NCI-H2227 (cell line): ENCODE measurements around the gene ZNF292.
A peak's percentile ranks its signal among the peaks of the same experiment; 100 is the strongest.
"Not testable (repeated sequence)": the region's sequence is repeated elsewhere in the genome, so short reads cannot be mapped to it uniquely, and the experiment has no call there.

Source experiments
- DNase-seq: peaks from one replicate; lab custom pipeline; 2025; ENCODE audit not compliant: unreplicated experiment; lab: John Stamatoyannopoulos, UW

ZNF292 gene

DNA sequence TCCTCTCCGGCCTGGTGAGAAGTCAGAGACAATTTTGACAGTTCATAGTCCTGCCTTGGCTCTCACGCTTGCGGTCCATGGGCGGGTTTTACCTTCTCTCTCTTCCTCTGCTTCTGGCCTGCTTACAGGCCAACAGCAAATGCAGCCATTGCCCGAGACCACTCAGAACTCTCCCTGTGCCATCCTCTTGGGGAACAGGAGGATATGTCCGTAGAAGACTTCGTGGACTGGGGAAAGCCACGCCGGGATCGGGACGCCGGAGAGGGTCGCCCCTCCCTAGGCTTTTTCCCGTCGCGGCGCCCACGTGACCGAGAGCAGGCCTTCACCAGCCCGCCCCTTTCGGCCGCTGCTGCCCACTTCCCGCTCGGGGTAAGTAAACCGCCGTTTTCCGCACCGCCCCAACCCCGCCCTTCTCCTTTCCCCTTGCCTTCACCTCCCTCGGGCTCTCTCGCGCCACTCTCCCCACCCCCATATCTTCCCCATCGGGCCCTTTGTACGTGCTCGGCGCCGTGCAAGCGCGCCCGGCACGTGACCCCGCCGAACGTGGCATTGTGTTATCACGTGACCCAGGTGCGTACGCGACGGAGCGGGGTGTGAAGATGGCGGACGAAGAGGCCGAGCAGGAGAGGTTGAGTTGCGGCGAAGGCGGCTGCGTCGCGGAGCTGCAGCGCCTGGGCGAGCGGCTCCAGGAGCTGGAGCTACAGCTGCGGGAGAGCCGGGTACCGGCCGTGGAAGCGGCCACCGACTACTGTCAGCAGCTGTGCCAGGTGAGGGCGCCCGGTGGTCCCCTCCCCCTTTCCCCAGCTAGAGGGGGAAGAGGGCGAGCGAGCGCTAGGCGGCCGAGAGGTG is at the start of gene ZNF292:
Gene ZNF292 (plus strand): TSS at position 573 of the 849 bp plus-strand sequence. CDS start 27 bp downstream, at position 600.
- peak; percentile 97 for DNase-seq

DNA sequence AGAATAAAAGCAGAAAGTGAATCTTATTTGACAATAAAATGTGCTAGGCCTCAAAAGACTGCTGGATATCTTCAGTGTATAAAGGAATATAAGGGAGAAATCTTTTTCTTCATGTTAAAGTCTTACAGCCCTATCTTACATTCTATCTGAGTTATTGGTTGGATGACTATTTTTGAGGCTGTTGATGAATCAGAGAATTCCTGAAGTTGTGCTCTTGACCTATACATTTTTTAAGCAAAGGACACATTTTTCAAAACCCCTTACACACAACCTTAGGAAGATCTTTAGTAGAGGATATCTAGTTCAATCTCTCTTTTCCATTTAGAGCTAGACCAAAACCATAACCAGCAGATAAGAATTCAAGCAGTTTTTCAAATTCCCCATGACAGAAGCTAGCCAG is 49.5 kb upstream of the ZNF292 start:
- no peak for DNase-seq

DNA sequence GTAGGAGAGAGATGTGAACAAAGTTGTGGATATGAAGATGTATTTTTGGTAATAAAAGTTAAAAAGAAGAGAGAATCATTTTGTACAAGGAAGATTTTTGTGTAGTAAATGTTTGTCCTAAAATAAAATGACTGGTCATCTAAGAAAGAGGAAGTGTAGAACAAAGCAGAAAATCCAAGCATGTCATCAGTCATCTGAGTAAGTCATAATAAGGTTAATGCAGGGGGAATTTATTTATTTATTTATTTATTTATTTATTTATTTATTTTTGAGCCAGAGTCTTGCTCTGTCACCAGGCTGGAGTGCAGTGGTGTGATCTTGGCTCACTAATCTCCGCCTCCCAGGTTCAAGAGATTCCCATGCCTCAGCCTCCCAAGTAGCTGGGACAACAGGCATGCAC is 44.7 kb upstream of the ZNF292 start:
- DNase-seq: no peak

DNA sequence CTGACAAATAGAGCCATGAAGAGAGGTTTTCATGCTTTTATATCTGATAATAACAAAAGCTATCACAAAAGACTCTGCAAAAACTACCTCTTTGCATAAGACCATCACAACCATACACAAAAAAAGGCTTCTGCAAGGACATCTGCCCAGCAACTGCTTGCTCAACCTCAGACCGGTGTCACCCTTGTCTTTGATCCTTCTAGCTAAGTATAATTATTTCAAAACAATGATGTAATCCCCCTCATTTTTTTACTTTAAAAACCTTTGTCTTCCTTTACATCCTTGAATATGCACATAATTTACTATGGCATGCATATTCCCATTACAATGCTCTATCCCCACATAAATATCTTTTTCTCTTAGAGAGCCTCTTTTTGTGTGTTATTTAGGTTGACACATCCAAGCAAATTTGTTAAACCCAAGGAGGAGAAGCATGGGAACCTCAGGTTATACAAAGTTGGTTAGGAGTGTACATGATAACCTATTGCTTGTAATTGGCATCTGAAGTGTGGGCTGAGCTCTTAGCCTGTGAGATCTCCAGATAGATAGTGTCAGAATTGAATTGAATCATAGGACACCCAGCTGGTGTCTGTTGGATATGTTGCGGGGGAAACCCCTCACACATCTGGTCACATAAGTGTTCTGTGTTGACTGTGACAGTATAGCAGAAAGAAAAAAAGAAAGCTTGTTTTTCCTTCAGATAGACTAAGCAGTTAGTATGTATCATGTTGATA is 39.8 kb upstream of the ZNF292 start:
- DNase-seq: no peak

DNA sequence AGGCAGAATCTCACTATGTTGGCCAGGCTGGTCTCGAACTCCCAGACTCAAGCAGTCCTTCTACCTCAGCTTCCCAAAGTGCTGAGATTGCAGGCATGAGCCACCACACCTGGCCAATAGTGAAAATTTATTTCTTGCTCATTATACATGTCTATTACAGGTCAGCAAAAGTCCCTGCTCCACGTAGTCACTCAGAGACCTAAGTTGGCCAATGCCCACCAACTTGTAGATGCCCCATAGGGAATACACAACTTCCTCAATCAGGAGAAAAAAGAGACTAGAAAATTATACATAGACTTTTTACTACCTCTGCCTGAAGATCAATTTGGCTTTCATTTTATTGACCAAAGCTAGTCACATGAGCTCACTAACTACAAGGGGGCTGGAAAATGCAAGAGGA is 38.4 kb upstream of the ZNF292 start:
- no peak for DNase-seq

DNA sequence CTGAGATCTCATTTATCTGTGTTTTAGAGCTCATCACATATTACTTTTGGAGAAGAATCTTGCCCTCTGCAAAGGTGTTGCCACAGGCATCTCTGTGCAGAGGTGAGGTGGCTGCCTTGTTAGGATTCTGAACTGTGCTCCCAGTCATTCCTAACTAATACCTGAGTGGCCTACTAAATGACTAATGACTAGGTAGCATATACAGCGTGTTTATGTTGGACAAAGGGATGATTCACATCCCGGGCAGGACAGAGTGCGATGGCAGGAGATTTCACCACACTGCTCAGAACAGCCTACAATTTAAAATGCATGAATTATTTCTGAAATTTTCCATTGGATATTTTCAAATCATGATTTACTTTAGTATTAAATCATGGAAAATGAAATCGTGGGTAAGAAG is 37.3 kb upstream of the ZNF292 start:
- DNase-seq: no peak

DNA sequence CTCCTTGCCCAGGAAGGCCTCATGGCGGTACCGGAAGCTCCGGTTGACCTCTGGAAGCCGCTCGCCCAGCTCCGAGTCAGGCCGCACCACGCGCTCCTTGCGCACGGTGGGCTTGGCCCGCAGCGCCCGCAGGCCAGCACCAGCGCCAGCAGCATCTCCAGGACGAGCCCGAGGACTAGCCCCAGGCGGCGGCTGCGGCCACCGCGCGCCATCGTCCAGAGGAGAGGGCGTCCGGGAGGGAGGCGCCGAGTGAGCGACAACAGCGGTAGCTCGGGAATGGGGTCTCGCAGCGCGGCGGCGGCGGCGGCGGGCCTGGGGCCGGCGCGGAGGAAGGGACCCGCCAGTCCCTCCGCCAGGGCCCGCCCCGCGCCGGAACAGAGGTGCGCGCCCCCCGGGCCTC is 32.9 kb upstream of the ZNF292 start:
- no peak for DNase-seq

DNA sequence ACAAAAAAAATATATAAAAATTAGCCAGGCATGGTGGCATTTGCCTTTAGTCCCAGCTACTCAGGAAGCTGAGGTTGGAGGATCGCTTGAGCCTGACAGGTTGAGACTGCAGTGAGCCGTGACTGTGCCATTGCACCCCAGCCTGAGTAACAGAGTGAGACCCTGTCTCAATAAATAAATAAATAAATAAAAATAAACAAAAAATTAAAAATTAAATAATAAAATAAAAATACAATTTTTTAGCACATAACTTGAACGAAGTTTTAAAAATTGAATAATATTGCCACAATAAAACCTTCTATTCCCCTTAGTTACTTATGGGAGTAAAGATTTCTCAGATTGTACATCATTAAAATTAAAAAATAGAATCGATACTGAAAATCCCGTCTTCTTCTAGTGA is 31.3 kb upstream of the ZNF292 start:
- DNase-seq: no peak

DNA sequence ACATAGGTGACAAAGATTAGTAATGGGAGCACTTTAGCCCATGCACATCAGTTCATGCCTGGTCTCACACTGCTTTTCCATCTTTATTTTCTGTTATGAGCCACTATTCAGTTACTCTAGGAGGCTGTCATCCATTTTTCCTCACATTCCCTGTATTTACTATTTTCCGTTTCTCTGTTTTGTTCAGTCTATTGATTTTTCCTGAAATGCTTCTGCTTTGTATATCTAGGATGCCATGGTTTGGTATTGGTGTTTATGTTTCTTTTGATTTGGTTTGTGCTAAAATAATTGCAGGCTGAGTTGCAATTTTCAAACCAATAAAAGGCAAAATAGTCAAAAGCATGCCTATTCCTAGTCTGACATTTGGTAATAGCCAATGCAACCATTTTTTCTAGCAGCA is 28.9 kb upstream of the ZNF292 start:
- no peak for DNase-seq

DNA sequence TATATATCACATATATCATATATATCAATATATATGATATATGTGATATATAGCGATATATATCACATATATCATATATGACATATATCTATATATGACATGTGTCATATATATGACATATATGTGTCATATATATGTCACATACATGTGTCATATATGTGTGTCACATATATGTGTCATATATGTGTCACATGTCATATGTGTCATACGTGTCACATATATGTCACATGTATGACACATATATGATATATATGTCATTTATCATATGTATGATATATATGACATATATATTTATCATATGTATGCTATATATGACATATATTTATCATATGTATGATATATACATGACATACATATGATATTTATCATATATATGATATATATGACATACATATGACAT is 27.6 kb upstream of the ZNF292 start:
- no peak for DNase-seq

DNA sequence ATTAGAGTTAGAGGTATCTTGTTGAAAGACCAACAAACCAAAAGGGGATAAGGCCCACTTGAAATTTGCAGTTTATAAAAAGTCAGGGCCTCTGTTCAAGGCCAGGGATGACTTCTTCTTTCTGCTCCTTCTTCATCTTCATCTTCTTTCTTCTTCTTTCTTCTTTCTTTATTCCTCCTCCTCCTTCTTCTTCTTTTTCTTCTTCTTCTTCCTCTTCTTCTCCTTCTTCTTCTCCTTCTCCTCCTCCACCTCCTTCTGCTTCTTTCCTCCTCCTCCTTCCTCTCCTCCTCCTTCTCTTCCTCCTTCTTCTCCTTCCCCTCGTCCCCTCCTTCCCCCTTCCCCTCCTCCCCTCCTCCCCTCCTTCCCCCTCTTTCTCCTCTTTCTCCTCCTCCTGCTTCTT is 18.4 kb upstream of the ZNF292 start:
- no peak for DNase-seq

DNA sequence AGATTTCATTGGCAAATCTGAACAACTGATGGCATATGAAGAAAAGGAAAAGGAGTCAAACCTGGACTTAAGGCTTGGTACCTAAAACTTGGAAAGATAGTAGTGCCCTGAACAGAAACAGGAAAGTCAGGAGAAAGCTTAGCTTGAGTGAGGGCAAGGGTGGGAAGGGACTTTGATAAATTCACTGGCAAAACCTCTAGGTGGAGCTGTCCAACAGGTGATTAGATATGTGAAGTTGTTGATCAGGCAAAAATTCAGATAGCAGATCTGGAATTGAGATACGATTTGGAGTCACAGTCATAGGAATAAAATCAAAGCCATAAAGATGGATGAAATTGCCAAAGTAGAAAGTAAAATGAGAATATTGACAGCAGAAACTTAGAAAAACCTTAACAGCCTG is 16.1 kb upstream of the ZNF292 start:
- peak; percentile 4 for DNase-seq

DNA sequence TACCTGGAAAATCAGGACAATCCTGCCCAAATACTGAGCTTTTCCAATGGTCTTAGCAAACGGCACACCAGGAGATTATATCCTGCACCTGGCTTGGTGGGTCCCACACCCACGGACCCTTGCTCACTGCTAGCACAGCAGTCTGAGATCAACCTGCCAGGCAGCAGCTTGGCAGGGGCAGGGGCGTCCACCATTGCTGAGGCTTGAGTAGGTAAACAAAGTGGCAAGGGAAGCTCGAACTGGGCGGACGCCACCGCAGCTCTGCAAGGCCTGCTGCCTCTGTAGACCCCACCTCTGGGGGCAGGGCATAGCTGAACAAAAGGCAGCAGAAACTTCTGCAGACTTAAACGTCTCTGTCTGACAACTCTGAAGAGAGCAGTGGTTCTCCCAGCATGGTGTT is 15.4 kb upstream of the ZNF292 start:
- DNase-seq: not testable (repeated sequence)

DNA sequence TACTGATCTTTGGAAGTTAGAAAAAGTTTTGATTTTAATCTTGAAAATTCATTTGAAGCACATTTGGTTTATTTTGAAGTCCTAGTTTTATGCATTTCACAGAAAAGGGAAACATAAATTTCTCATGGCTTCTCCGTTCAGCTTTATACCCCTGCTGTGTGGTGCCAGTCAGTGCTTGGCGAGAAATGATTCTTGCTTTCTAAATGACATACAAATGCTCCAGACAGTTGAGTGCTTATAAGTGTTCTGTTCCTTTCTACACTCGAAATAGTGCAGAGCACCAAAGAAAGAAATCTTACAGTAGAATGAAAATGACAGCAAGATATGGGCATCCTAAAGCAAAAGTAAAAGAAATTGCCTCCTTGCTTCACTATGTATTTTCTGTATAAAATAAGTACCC is 9.0 kb upstream of the ZNF292 start:
- no peak for DNase-seq

DNA sequence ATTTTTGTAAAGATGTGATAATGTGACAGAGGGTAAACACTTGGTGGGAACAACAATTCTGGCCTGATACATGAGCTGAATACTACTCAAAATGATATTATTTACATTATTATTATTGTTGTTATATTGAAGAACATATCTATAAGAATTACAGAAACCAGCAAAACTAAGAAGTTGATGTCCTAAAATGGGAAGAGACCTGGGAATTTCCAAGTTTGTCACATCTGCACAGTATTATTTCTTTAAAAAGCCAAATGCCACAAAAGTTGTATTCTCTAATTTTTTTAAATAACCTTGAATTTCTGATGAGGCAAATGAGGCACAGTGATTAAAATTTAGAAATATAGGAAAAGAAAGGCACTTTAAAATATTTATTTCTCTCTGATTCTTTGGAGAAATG is 5.0 kb upstream of the ZNF292 start:
- no peak for DNase-seq

DNA sequence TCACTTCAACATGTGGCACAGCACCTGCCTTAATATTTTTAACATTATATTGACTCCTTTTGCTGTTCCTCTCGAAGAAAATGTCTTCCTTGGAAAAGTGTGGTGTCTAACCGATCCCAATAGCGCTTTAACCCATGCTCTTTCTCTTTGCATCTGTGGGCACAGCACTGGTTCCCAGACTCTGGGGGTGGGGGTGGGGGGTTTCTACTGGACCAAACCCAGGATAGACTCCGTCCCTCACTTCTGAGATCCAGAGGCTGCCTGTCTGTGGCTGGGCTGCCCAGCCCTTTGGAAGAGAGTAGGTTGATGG is 3.9 kb upstream of the ZNF292 start:
- no peak for DNase-seq

DNA sequence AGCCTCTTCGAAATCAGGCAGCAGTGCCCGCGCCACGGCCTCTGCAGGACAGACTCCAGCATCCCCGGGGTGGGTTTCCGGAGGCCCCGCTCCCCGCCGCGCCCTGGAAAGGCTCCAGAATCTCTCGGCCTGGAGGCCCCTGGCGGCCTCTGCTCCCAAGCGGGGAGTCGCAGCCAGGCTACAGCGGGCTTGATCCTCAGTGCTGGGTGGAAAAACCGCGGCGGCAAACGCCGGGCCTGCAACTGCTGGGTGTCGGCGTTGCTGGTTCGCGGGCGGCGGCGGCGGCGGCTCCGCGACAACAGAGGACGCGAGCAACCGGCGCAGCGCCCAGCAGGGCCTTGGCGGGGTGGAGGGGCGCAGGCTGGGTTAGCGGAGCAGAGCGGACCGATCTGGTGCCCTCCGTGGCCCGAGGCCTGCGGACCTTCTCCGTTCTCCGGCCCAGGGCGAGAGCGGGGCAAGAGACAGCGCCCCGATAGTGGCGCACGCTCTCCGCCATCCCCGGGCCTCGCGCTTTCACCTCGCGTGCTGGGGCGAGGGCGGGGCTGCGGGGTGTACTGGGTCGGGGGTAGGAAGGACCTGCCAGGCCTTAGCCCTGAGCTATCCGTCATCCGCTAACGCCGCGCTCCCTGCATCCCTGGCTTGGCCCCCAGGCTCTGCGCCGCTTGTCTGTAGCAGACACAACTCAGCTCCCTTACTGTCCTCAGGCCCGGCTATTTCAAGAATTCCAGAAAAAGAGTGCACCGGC is 3.4 kb upstream of the ZNF292 start:
- DNase-seq: peak; percentile 55

DNA sequence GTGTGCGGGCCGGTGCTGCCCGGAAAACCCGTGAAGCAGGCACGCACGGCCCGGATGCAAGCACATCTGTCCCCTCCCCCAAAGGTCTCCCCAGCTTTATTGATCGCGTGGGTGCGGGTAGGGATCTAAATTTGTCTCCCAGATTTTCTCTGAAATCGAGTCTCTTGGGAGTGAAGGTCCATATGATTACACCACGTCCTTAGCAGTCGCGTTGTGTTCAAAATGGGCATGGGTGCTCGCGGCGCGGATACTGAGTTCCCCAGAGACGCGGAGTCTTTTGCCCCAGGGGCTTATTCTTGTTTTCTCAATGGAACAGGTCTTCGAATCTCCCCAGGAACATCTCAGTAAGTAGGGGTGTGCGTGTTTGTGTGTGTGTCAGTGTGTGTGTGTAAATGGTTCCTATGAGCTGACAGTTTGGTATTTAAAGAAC is 2.8 kb upstream of the ZNF292 start:
- no peak for DNase-seq

DNA sequence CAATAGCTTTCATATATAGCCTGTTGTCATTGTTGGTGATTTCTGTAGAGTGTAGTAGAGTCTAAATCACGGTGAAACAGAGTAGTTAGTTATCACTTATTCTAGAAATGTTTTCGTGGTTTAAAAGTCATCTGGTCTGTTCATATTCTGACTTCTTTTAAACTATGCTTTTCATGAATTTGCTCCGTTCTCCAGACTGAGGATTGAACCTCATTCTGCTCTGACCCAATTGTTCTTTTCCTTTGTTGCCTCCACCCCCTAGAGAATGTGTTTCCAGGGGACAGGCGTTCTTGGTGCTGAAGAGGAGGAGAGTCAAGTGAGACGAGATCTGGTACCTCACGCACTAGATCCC is 748 bp upstream of the ZNF292 start:
- no peak for DNase-seq

DNA sequence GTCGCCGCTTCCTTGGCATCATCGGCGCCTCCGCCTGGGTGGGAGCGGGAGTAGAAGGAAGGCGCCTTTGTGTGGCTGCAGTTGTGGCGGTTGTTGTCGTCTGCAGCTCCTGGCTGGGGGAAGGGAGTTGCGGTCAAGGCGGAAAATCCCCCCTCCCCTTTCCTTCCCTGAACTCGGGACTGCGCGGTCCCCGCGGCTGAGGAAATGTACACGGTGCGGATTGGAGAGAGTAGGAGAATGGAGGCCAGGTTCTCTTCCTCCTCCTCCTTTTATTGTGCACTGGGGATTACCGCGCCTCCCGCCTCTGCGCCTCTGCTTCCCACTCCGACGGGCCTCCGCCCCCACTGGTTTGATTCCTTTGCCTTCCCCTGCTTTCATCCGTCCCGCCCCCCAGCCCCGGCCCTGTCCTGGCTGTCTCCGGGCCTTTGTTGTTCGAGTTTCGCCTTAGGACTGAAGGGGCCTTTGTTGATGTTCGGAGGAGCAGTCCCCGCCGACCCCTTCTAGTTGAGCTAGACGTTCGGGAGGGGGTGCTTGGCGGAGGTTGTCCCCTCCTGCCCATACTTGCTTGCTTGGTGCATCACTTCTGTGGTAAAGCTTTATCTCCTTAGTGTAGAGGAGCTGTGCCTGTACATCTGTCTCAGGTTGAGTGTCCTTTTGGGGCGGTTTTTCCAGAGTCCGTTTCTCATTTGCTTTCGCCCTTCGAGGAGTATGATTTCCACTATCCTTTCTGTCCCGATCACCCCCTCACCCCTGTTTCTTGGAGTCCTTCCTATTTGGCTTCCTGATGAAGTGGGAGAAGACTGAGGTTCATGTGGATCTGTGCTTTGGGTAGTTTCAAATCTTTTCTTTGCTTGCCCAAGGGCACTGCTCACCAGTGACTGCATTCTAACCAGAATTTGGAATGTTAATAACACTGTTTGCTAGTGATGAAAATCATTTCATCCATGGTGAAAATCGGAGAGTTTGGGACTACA is 764 bp downstream of the ZNF292 start:
- peak; percentile 46 for DNase-seq

DNA sequence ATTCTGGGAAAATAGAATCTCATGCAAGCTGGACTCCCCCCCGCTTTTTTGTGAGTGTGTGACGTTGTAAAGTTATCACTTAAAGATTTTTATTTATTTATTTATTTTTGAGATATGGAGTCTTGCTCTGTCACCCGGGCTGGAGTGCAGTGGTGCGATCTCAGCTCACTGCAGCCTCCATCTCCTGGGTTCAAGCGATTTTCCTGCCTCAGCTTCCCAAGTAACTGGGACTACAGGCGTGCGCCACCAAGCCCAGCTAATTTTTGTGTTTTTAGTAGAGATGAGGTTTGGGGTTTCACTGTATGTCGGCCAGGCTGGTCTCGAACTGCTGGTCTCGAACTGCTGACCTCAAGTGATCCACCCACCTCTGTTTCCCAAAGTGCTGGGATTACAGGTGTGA is 2.2 kb downstream of the ZNF292 start:
- not testable (repeated sequence) for DNase-seq
